Gastrocnemius medialis (tissue), 4 donors: ENCODE results near the gene TANGO6.

Source experiments
- CTCF ChIP-seq, 5 experiments: fragments of 450-650 bp in 3 of 5; fragments of 200-600 bp in 2 of 5; sonication (generic) in 2 of 5; IDR thresholded peaks in 4 of 5; conservative IDR thresholded peaks in 1 of 5; 1 replicate in 4 of 5; 2 replicates in 1 of 5; pipeline ENCODE4 v1.5.1; 2016 to 2019; ENCODE audit warnings: antibody characterized with exemption in 5 of 5, mild to moderate bottlenecking in 3 of 5, moderate library complexity in 3 of 5
- POLR2A ChIP-seq, 2 donors: fragments of 450-650 bp; IDR thresholded peaks; one replicate each; pipeline ENCODE4 v1.6.1; 2017; ENCODE audit warnings: antibody characterized with exemption in 2 of 2, mild to moderate bottlenecking in 2 of 2, moderate library complexity in 2 of 2

DNA sequence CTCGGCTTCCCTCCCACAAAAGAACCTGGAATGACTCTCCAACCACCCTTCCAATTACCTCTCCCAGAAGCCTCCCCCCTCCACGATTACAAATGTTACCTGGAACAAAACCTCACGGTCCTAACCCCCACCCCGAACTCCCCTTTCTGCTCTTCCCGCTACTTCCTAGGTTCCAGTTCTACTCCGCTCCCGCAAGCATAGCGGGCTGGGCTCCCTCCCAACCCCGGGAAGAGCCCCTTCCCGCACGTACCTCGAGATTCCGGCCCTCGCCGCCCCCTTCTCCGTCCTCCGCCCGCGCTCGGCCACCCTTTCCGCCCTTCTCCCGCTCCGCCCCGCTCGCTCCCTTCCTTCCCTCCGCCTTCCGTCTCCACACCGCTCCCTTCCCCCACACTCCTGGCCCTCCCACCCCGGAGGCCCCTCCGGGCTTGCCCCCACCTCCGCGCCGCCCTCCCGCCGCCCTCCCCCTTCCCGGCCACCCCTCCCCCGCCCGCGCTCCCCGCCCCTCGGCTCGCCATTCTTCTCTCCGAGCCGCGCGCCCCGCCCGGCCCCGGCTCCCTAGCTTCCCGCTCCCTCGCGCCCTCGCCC is 288.6 kb downstream of the TANGO6 start:
- no peak for TF ChIP-seq CTCF (IDR thresholded peaks at IDR 0.05 in 4 of 5, conservative IDR thresholded peaks at IDR 0.05 in 1 of 5)
- no peak for TF ChIP-seq POLR2A (IDR thresholded peaks at IDR 0.05)
